ENCODE measurements around the gene CD82.

GRCh38 chr11:44570411-44571155 is 5.1 kb downstream of the CD82 start:
- TF ChIP-seq CTCF (IDR thresholded peaks at IDR 0.05; ENCODE audit: control extremely low read depth in 1 of 3, insufficient read depth in 1 of 3, low read depth in 1 of 3, low read length in 3 of 3) (no peak), RXRA (IDR thresholded peaks at IDR 0.05; ENCODE audit: insufficient read depth, low read depth, low read length) (no peak), EGR1 (IDR thresholded peaks at IDR 0.05; ENCODE audit: borderline replicate concordance, low read depth, low read length) (no peak), TAF1 (IDR thresholded peaks at IDR 0.05; ENCODE audit: low read depth, low read length) (no peak), BACH1 (IDR thresholded peaks at IDR 0.05; ENCODE audit: low read length) (no peak), NANOG (IDR thresholded peaks at IDR 0.05; ENCODE audit: insufficient read depth, low read depth, low read length, poor library complexity, severe bottlenecking) (no peak), BRCA1 (IDR thresholded peaks at IDR 0.05; ENCODE audit: low read depth, low read length) (no peak), EP300 (IDR thresholded peaks at IDR 0.05; ENCODE audit: borderline replicate concordance in 1 of 2, low read depth in 2 of 2, low read length in 2 of 2) (no peak), TBP (IDR thresholded peaks at IDR 0.05; ENCODE audit: low read depth, low read length) (no peak), POLR2A (IDR thresholded peaks at IDR 0.05; ENCODE audit: control extremely low read depth in 1 of 2, low read depth in 2 of 2, low read length in 2 of 2) (no peak), EZH2 (IDR thresholded peaks at IDR 0.05; ENCODE audit: low read depth, low read length, severe bottlenecking) (no peak)
- TF ChIP-seq, protein P1, sequence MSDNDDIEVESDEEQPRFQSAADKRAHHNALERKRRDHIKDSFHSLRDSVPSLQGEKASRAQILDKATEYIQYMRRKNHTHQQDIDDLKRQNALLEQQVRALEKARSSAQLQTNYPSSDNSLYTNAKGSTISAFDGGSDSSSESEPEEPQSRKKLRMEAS (IDR thresholded peaks at IDR 0.05), result no peak
